Spinal cord (tissue), 10 donors: ENCODE results near the gene ITPRID2. TPM values are rescaled to one million over a fixed set of nuclear protein-coding genes. Genes with fewer than 3 reads are reported as not detected.

Experiments used
- DNase-seq, 6 donors: peaks; one replicate each; pipeline versions ENCODE4 v3.0.0 to v3.0.0-alpha.2; 2013 to 2015; ENCODE audit warnings: low spot score in 6 of 6, low read depth in 4 of 6
- H3K27ac ChIP-seq: one replicate; pipeline ENCODE4 v1.5.1; 2013; ENCODE audit warnings: low read depth, low read length, control low read depth
- H3K27me3 ChIP-seq: one replicate; pipeline ENCODE4 v1.6.1; 2013; ENCODE audit warnings: low read length; ENCODE audit not compliant: control insufficient read depth, insufficient read depth
- H3K36me3 ChIP-seq: one replicate; pipeline ENCODE4 v1.6.1; 2013; ENCODE audit warnings: low read length; ENCODE audit not compliant: control insufficient read depth, insufficient read depth
- H3K4me1 ChIP-seq: one replicate; pipeline ENCODE4 v1.6.1; 2013; ENCODE audit warnings: low read length; ENCODE audit not compliant: control insufficient read depth, insufficient read depth
- H3K4me3 ChIP-seq: one replicate; pipeline ENCODE4 v1.5.1; 2013; ENCODE audit warnings: low read depth, low read length, control low read depth
- H3K9me3 ChIP-seq: one replicate; pipeline ENCODE4 v1.6.1; 2013; ENCODE audit warnings: low read length; ENCODE audit not compliant: control insufficient read depth, insufficient read depth
- WGBS: methylation state at CpG from one replicate; pipeline ENCODE4 v1.1.5; 2013; ENCODE audit warnings: missing lambda C conversion rate; ENCODE audit not compliant: insufficient coverage; 5-methylcytosine and 5-hydroxymethylcytosine counted together
- polyA plus RNA-seq, 2 donors: library from polyadenylated mRNA; unstranded; fragments of 120-200 nt; gene quantifications; one replicate each; pipeline ENCODE4 v1.2.1, GENCODE V29; 2013; ENCODE audit not compliant: insufficient read length in 2 of 2
- total RNA-seq, 2 donors: library from RNA; depleted of rRNA in 1 of 2; stranded (reverse); fragments of 120-200 nt in 1 of 2; fragments of >200 nt in 1 of 2; gene quantifications; one replicate each; pipeline versions ENCODE4 v1.2.3 to v1.2.4, GENCODE V29; 2013 to 2014
- donor health status: healthy.

ITPRID2 gene
- total and polyA plus RNA-seq, 4 donors, result 73.9 to 164 (median 121) TPM

- WGBS, result 83% methylated on average over 1 of the region's 2 CpGs
- Histone ChIP-seq H3K36me3 (no peaks in the 10 kb centered on the region), H3K9me3 (no peaks in the 10 kb centered on the region), H3K4me3 (no peak overlapping the region), H3K27ac (no peak overlapping the region), H3K27me3 (no peaks in the 10 kb centered on the region), H3K4me1 (no peaks in the 10 kb centered on the region)
- no peak for DNase-seq
These were observed 14.3 kb upstream of the ITPRID2 start for GRCh38 chr2:181877181-181877664.

GRCh38 chr2:181878448-181878847 is 13.1 kb upstream of the ITPRID2 start:
- H3K4me1 ChIP-seq, result no peaks in the 10 kb centered on the region
- H3K4me3 ChIP-seq, result no peak overlapping the region
- no peak for DNase-seq
- no peaks in the 10 kb centered on the region for H3K9me3 ChIP-seq
- H3K36me3 ChIP-seq, result no peaks in the 10 kb centered on the region
- WGBS, result 82% methylated on average over 1 of the region's 2 CpGs
- H3K27me3 ChIP-seq, result no peaks in the 10 kb centered on the region
- no peak overlapping the region for H3K27ac ChIP-seq

GRCh38 chr2:181879295-181879694 is 12.2 kb upstream of the ITPRID2 start:
- Histone ChIP-seq H3K36me3 (no peaks in the 10 kb centered on the region), H3K4me3 (no peak overlapping the region), H3K27ac (no peak overlapping the region), H3K4me1 (no peaks in the 10 kb centered on the region), H3K9me3 (no peaks in the 10 kb centered on the region), H3K27me3 (no peaks in the 10 kb centered on the region)
- WGBS, result no CpG with 5 or more reads among the region's 2 CpGs
- DNase-seq, result no peak

- WGBS, result no CpG with 5 or more reads among the region's 4 CpGs
- H3K4me1 ChIP-seq, result no peaks in the 10 kb centered on the region
These were observed 9.1 kb upstream of the ITPRID2 start for GRCh38 chr2:181882246-181883020.

GRCh38 chr2:181884601-181885000 is 6.9 kb upstream of the ITPRID2 start:
- no CpG with 5 or more reads among the region's 1 CpG for WGBS
- H3K27ac ChIP-seq, result no peak overlapping the region
- H3K4me1 ChIP-seq, result no peaks in the 10 kb centered on the region

More at GRCh38 chr2:181882246-181883020, 9.1 kb upstream of the ITPRID2 start:
- H3K36me3 ChIP-seq, result no peaks in the 10 kb centered on the region
- H3K27ac ChIP-seq, result no peak overlapping the region
- H3K4me3 ChIP-seq, result no peak overlapping the region
- DNase-seq, result no peak
- no peaks in the 10 kb centered on the region for H3K27me3 ChIP-seq
- no peaks in the 10 kb centered on the region for H3K9me3 ChIP-seq

GRCh38 chr2:181885096-181885495 is 6.4 kb upstream of the ITPRID2 start:
- no CpG with 5 or more reads among the region's 2 CpGs for WGBS
- no peaks in the 10 kb centered on the region for H3K36me3 ChIP-seq

More at GRCh38 chr2:181884601-181885000, 6.9 kb upstream of the ITPRID2 start:
- Histone ChIP-seq H3K36me3 (no peaks in the 10 kb centered on the region), H3K9me3 (no peaks in the 10 kb centered on the region), H3K27me3 (no peaks in the 10 kb centered on the region), H3K4me3 (no peak overlapping the region)
- DNase-seq, result no peak

GRCh38 chr2:181886192-181886591 is 5.3 kb upstream of the ITPRID2 start:
- H3K4me1 ChIP-seq, result no peaks in the 10 kb centered on the region
- H3K27me3 ChIP-seq, result no peaks in the 10 kb centered on the region
- H3K9me3 ChIP-seq, result no peaks in the 10 kb centered on the region
- no CpG with 5 or more reads among the region's 4 CpGs for WGBS
- no peaks in the 10 kb centered on the region for H3K36me3 ChIP-seq
- H3K4me3 ChIP-seq, result no peak overlapping the region
- DNase-seq, result no peak
- H3K27ac ChIP-seq, result no peak overlapping the region

More at GRCh38 chr2:181885096-181885495, 6.4 kb upstream of the ITPRID2 start:
- no peaks in the 10 kb centered on the region for H3K9me3 ChIP-seq
- H3K4me1 ChIP-seq, result no peaks in the 10 kb centered on the region
- DNase-seq, result no peak
- no peak overlapping the region for H3K4me3 ChIP-seq
- H3K27me3 ChIP-seq, result no peaks in the 10 kb centered on the region
- H3K27ac ChIP-seq, result no peak overlapping the region

GRCh38 chr2:181887045-181887444 is 4.5 kb upstream of the ITPRID2 start:
- no peak for DNase-seq
- no peaks in the 10 kb centered on the region for H3K9me3 ChIP-seq
- H3K27ac ChIP-seq, result no peak overlapping the region
- H3K27me3 ChIP-seq, result no peaks in the 10 kb centered on the region
- no peaks in the 10 kb centered on the region for H3K36me3 ChIP-seq
- no CpG with 5 or more reads among the region's 2 CpGs for WGBS
- H3K4me1 ChIP-seq, result no peaks in the 10 kb centered on the region
- no peak overlapping the region for H3K4me3 ChIP-seq

GRCh38 chr2:181889776-181890175 is 1.8 kb upstream of the ITPRID2 start:
- Histone ChIP-seq H3K4me1 (no peaks in the 10 kb centered on the region), H3K27ac (no peak overlapping the region), H3K9me3 (no peaks in the 10 kb centered on the region), H3K4me3 (no peak overlapping the region), H3K27me3 (no peaks in the 10 kb centered on the region), H3K36me3 (no peaks in the 10 kb centered on the region)
- DNase-seq, result no peak

- Histone ChIP-seq H3K4me3 (no peak overlapping the region), H3K4me1 (no peaks in the 10 kb centered on the region), H3K27me3 (no peaks in the 10 kb centered on the region), H3K27ac (no peak overlapping the region), H3K36me3 (no peaks in the 10 kb centered on the region), H3K9me3 (no peaks in the 10 kb centered on the region)
- DNase-seq, result no peak
- WGBS, result no CpG with 5 or more reads among the region's 2 CpGs
These were observed 1.3 kb upstream of the ITPRID2 start for GRCh38 chr2:181890271-181890670.
